Measurements from ENCODE around the gene RPL10.

The RPL10 gene

DNA sequence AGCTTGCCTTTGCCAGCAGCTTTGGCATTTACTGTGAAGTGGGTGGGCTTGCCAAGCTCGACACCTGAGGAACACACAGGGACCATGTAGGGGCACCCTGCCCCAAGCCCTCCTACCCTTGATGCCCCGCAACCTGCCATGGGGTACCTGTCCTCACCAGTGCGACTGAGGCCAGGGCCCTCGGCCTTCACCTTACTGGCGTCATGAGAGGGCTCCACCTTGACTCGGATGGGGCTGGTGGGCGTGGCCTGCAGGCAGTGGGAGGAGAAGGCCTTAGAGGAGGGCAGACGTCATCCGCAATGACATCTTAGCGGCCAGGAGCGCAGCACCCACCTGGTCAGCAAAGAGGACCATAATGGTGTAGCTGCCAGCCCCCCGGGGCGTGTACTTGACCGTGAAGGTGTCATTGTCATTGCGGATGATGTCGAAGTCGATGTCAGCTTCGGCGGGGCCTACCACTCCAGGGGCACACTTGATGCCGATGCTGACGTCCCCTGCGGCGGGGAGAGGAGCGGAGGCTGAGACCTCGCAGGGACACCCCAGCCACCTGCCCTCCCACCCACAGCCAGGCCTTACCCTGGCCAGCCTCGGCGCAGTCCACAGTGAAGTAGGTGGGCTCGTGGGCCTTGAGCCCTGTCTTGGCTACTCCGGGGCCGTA, 36.0 kb upstream of the RPL10 start:
- H3K4me3 ChIP-seq (ENCODE audit: low read depth, low read length) = no peak overlapping the region
- TF ChIP-seq, protein P1, sequence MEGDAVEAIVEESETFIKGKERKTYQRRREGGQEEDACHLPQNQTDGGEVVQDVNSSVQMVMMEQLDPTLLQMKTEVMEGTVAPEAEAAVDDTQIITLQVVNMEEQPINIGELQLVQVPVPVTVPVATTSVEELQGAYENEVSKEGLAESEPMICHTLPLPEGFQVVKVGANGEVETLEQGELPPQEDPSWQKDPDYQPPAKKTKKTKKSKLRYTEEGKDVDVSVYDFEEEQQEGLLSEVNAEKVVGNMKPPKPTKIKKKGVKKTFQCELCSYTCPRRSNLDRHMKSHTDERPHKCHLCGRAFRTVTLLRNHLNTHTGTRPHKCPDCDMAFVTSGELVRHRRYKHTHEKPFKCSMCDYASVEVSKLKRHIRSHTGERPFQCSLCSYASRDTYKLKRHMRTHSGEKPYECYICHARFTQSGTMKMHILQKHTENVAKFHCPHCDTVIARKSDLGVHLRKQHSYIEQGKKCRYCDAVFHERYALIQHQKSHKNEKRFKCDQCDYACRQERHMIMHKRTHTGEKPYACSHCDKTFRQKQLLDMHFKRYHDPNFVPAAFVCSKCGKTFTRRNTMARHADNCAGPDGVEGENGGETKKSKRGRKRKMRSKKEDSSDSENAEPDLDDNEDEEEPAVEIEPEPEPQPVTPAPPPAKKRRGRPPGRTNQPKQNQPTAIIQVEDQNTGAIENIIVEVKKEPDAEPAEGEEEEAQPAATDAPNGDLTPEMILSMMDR (IDR thresholded peaks at IDR 0.05; ENCODE audit: low read depth, low read length) = no peak

DNA sequence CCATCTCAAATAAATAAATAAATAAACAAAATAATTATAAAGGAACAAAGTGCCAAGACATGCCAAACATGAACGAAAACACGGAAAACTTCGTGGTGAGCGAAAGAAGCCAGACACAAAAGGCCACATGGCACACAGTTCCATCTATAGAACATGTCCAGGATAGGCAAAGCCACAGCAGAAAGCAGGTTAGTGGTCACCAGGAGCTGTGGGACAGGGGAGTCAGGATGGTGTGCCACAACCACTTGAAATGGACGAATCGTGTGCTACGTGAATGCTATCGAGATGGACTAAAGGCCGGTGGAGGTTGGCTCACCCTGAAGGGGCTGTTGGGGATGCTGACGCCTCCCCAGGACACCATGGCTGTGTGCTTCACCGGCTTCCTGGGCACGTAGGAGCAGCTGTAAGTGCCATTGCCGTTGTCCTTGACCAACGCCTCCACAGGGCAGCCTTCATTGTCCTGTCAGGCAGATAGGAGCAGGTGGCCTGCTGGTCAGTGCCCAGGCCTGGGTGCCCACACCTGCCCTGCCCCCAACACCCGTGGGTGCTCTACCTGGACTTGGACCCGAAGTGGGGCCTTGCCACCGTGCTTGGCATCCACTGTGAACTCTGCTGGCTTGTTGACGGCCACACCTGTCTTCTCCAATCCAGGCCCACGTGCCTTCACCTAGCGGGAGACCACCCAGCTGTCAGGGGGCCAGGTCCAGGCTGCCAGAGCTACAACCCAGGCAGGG, 34.3 kb upstream of the RPL10 start:
- TF ChIP-seq, protein P1 (IDR thresholded peaks at IDR 0.05; ENCODE audit: low read depth, low read length) = no peak

DNA sequence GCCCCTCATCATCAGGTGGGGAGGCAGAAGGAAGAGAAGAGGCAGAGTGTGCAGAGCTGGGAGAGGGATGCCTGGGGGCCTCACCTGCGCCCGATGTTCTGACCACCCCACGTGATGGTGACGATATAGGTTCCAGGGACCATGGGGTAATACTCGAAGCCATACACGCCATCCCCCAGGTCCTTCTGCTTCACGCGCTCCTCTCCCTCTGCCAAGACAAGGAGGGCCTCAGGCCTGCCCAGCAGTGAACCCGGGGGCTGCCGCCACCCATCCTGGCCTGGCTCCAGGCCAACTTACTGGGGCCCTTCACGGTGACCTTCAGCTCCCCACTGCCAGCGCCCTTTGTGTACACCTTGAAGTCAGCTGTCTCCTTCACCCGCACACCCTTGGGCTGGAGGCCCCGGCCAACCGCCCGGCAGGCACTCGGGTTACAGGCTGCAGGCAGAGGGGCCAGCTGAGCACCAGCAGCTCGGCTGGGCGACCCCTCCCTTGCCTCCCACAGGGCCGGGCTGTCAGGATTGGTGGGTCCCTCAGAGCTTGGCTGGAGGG, 33.1 kb upstream of the RPL10 start:
- TF ChIP-seq, protein P1 (IDR thresholded peaks at IDR 0.05; ENCODE audit: low read depth, low read length) = no peak
- H3K4me3 ChIP-seq (ENCODE audit: low read depth, low read length) = no peak overlapping the region

More for the DNA sequence above, 34.3 kb upstream of the RPL10 start:
- H3K4me3 ChIP-seq (ENCODE audit: low read depth, low read length) = no peak overlapping the region

DNA sequence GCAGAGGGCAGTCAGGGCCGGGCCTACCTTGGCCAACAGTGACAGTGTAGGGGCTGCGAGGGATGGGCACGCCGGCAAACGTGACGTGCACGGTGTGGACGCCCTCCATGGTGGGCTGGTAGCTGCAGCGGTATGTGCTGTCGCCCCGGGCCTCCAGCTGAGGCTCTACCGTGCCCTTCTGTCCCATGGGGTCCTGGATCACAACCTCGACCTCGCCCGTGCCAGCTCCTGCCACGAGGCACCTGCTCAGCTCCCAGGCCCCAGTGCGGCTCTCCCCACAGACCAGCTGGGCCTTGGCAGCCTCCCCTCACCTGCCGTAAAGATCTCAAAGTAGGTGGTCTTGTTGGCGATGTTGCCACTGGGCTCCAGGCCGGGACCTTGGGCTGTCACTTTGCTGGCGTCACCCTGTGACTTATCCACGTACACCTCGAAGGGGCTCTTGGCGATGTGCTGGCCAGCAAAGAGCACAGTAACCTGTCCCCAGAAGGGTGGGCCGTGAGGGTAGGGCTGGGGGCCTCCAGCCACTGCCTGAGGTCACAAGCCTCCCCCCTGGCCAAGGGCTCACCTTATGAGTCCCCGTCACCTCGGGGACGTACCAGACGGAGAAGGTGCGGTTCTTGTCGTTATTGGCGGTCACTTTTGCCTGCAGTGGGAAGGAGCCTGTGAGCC, 32.0 kb upstream of the RPL10 start:
- TF ChIP-seq, protein P1 (IDR thresholded peaks at IDR 0.05; ENCODE audit: low read depth, low read length) = no peak
- H3K4me3 ChIP-seq (ENCODE audit: low read depth, low read length) = no peak overlapping the region

DNA sequence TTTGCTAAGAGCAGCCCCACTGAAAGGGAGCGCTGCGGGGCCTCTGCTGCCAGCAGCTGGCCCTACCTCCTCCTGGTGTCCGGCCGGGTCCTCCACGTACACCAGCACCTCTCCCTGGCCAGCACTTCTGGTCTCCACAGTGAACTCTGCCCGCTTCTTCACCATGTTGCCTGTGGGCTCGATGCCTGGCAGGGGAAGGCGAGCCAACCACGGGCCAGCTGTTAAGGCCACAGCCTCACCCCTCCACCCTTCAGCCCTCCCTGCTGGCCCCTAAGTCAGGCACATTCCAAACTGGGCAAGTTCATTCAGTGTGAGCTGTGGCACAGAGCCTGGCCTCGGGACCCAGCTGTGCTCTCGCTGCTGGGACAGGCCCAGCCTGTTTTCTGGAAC, 31.5 kb upstream of the RPL10 start:
- TF ChIP-seq, protein P1 (IDR thresholded peaks at IDR 0.05; ENCODE audit: low read depth, low read length) = no peak
- no peak overlapping the region for H3K4me3 ChIP-seq (ENCODE audit: low read depth, low read length)

DNA sequence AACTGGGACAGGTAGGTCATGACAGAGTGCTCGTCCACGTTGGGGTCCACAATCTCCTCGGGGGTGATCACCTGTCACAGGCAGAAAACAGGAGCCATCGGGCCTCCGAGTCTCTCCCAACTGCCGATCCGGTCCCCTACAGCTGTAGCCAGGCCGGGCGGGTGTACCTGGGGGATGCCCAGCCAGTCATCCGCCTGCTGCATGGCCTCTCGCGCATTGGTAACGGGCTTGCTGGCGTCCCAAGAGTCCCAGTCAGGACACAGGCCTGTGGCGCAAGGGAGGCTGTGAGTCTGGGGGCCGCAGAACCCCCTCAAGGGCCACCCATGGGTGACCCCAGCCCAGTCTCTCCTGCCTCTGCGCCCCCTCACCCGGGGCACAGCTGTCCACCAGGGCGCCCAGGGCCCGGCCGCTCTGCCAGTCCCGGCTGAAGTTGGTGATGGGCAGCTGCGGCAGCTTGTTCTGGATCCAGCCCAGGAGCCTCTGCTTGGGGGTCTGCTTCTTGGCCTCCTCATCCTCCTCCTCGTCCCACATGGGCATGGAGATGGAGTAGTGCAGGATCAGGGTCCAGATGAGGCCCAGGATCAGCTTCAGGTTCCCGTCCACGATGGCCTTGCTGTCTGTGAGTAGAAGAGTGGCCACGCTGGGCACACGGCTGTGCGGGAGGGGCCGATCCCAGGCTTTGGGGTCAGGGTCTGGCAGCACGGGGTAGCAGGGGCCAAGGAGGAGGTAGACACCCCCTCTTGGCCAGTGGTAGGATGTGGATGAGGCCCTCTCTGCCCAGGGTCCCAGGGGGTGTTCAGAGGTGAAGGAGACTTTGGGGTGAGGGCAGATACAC, 30.5 kb upstream of the RPL10 start:
- TF ChIP-seq, protein P1 (IDR thresholded peaks at IDR 0.05; ENCODE audit: low read depth, low read length) = no peak
- H3K4me3 ChIP-seq (ENCODE audit: low read depth, low read length) = peak overlapping the region; percentile 82

Data from WI38 (cell line).